Thyroid gland (tissue), 4 donors: ENCODE results near the gene DYNLT3.

Experiments
- POLR2A ChIP-seq, 2 donors: fragments of 450-650 bp; IDR thresholded peaks; one replicate each; pipeline ENCODE4 v1.6.1; 2017; ENCODE audit warnings: antibody characterized with exemption in 2 of 2, mild to moderate bottlenecking in 2 of 2, moderate library complexity in 1 of 2
- TF ChIP-seq, protein P1 (sequence below), 6 experiments: fragments of 200-600 bp in 3 of 6; fragments of 450-650 bp in 3 of 6; sonication (generic) in 3 of 6; IDR thresholded peaks; one replicate each; pipeline ENCODE4 v1.5.1; 2016 to 2019; ENCODE audit warnings: antibody characterized with exemption in 6 of 6, mild to moderate bottlenecking in 2 of 6, inconsistent platforms in 1 of 6, moderate library complexity in 1 of 6

DNA sequence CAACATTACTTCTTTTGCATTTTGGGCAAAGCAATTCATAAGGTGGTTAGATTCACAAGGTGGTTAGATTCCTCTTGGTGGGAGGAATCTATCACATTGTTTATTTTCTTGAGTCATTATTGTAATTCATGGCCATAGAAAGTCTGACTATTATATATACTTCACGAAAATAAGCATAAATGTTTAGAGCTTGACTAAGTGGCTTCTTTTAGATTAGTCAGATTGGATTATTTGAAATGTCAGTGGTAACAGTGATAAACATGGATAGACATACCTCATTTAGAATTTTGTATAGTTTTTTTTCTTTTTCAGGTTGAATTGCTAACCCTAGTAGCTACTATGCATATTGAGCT, 24.9 kb upstream of the DYNLT3 start:
- no peak for TF ChIP-seq POLR2A (IDR thresholded peaks at IDR 0.05)
- TF ChIP-seq, protein P1, sequence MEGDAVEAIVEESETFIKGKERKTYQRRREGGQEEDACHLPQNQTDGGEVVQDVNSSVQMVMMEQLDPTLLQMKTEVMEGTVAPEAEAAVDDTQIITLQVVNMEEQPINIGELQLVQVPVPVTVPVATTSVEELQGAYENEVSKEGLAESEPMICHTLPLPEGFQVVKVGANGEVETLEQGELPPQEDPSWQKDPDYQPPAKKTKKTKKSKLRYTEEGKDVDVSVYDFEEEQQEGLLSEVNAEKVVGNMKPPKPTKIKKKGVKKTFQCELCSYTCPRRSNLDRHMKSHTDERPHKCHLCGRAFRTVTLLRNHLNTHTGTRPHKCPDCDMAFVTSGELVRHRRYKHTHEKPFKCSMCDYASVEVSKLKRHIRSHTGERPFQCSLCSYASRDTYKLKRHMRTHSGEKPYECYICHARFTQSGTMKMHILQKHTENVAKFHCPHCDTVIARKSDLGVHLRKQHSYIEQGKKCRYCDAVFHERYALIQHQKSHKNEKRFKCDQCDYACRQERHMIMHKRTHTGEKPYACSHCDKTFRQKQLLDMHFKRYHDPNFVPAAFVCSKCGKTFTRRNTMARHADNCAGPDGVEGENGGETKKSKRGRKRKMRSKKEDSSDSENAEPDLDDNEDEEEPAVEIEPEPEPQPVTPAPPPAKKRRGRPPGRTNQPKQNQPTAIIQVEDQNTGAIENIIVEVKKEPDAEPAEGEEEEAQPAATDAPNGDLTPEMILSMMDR (IDR thresholded peaks at IDR 0.05) = no peak
